Ascending aorta (tissue), 2 donors: ENCODE measurements around the gene CLDN20. TPM values are rescaled to one million over a fixed set of nuclear protein-coding genes. Genes with fewer than 3 reads are reported as not detected.
A peak's percentile ranks its signal among the peaks of the same experiment; 100 is the strongest.

Source experiments
- DNase-seq, 2 donors: peaks; one replicate each; pipeline ENCODE4 v3.0.0-alpha.2; 2019; ENCODE audit warnings: low spot score in 2 of 2
- H3K27ac ChIP-seq, 2 donors: fragments of 200-600 bp; sonication (generic); one replicate each; pipeline ENCODE4 v1.5.1; 2016 to 2017; ENCODE audit warnings: mild to moderate bottlenecking in 1 of 2
- H3K27me3 ChIP-seq: fragments of 200-600 bp; sonication (generic); one replicate; pipeline ENCODE4 v1.5.1; 2017
- H3K36me3 ChIP-seq, 2 donors: fragments of 200-600 bp; sonication (generic); one replicate each; pipeline ENCODE4 v1.5.1; 2016
- H3K4me1 ChIP-seq, 2 donors: fragments of 200-600 bp; sonication (generic); one replicate each; pipeline ENCODE4 v1.5.1; 2016 to 2017; ENCODE audit warnings: mild to moderate bottlenecking in 1 of 2
- H3K4me3 ChIP-seq, 2 donors: fragments of 200-600 bp; sonication (generic); one replicate each; pipeline ENCODE4 v1.5.1; 2016 to 2017; ENCODE audit warnings: mild to moderate bottlenecking in 1 of 2
- H3K9me3 ChIP-seq, 2 donors: fragments of 200-600 bp; sonication (generic); one replicate each; pipeline ENCODE4 v1.5.1; 2016
- intact Hi-C: fragments of 100-400 bp; cut with DNase I; formaldehyde crosslinking; loops from one replicate; pipeline ENCODE4 v1.15.1; 2023
- total RNA-seq: library from RNA; depleted of rRNA; stranded (reverse); fragments of >200 nt; gene quantifications from one replicate; pipeline ENCODE4 v1.1.0, GENCODE V29; 2016
- TF ChIP-seq, protein P1 (sequence below), 3 experiments: fragments of 200-600 bp in 2 of 3; fragments of 450-650 bp in 1 of 3; sonication (generic) in 2 of 3; IDR thresholded peaks; one replicate each; pipeline ENCODE4 v1.5.1; 2016 to 2019; ENCODE audit warnings: antibody characterized with exemption in 3 of 3, mild to moderate bottlenecking in 1 of 3, moderate library complexity in 1 of 3

CLDN20 gene
- total RNA-seq, 1 donor from 2014 or later = not detected

DNA sequence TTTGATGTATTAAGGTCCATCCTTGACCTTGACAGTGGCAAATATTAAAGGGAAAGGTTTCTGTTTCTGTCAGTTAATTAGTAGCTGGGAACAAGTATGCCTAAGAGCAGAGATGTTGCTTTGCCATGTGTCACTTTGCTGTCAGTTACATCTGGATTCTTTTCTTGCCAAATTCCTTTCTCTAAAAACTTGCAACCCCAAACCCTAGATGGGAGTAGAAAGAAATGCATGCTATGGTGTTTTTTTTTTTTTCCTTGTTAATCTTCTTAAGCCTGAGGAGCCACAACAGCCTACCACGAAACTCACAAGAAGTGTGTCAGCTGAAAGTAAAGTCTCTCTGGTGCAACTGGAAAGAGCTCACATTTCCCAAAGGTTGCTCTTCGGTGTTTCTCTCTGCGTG lies 18.0 kb upstream of the CLDN20 start:
- H3K4me3 ChIP-seq = no peak overlapping the region
- no peak overlapping the region for H3K27ac ChIP-seq
- H3K36me3 ChIP-seq = no peaks in the 10 kb centered on the region
- H3K27me3 ChIP-seq = no peaks in the 10 kb centered on the region
- no peaks in the 10 kb centered on the region for H3K9me3 ChIP-seq
- no peak for DNase-seq
- TF ChIP-seq, protein P1, sequence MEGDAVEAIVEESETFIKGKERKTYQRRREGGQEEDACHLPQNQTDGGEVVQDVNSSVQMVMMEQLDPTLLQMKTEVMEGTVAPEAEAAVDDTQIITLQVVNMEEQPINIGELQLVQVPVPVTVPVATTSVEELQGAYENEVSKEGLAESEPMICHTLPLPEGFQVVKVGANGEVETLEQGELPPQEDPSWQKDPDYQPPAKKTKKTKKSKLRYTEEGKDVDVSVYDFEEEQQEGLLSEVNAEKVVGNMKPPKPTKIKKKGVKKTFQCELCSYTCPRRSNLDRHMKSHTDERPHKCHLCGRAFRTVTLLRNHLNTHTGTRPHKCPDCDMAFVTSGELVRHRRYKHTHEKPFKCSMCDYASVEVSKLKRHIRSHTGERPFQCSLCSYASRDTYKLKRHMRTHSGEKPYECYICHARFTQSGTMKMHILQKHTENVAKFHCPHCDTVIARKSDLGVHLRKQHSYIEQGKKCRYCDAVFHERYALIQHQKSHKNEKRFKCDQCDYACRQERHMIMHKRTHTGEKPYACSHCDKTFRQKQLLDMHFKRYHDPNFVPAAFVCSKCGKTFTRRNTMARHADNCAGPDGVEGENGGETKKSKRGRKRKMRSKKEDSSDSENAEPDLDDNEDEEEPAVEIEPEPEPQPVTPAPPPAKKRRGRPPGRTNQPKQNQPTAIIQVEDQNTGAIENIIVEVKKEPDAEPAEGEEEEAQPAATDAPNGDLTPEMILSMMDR (IDR thresholded peaks at IDR 0.05) = no peak
- intact Hi-C loops = loop anchor here (10.0 kb wide), 1 partner anchor 381 kb away; no protein-coding TSS in a partner anchor
- peaks cover 0 to 20% of the 10 kb centered on the region in 2 donors for H3K4me1 ChIP-seq

DNA sequence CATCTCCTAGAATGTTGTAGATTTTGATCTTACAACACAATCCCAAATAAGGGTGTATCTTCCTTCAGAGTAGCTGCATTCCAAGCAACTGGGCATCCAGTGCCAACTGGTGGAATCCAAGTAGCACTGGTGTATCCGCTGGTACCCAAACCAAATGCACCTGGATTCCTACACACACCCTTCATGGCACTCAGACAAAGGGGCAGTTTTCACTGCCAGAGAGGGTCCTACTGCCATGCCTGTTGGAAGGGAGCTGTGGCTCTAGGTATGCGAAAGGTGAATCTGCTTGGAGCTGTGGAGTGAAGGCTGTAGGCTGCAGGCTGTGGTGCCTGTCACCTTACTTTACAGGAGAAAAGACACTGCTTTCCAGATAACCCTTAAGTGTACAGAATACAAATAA lies 17.0 kb upstream of the CLDN20 start:
- Histone ChIP-seq H3K27me3 (no peaks in the 10 kb centered on the region), H3K4me1 (peaks cover 0 to 20% of the 10 kb centered on the region in 2 donors), H3K4me3 (no peak overlapping the region), H3K9me3 (no peaks in the 10 kb centered on the region), H3K36me3 (peaks cover 0 to 3% of the 10 kb centered on the region in 2 donors), H3K27ac (peak overlapping the region in 1 of 2 donors; percentile 76)
- TF ChIP-seq, protein P1 (IDR thresholded peaks at IDR 0.05) = no peak
- DNase-seq = no peak
- intact Hi-C loops = loop anchor here (1.0 to 10.0 kb wide), 2 partner anchors 319 to 382 kb away; no protein-coding TSS in a partner anchor

DNA sequence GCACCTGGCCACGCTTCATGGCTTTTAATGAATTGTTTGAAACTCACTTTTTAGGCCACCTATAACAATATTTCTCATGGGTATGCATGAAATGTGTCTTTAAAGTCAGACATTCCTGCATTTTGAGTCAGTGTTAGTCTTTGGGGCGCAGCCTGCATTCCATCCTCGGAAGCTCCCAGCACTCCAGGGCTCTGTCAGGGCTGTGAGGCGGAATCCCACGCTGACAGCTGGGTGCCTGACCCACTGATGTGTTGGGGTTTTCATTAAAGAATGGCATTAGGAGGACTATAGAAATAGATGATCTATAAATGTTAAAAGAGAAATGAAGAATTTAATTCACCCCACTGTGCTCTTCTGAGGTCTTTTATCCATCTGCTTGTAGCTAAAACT lies 16.2 kb upstream of the CLDN20 start:
- Histone ChIP-seq H3K9me3 (no peaks in the 10 kb centered on the region), H3K27me3 (no peaks in the 10 kb centered on the region), H3K4me3 (peak overlapping the region in 1 of 2 donors; percentile 30), H3K36me3 (peaks cover 1 to 10% of the 10 kb centered on the region in 2 donors), H3K4me1 (peaks cover 0 to 20% of the 10 kb centered on the region in 2 donors), H3K27ac (peak overlapping the region; percentile 43 to 76)
- intact Hi-C loops = loop anchor here (1.0 to 10.0 kb wide), 3 partner anchors 70 to 383 kb away; no protein-coding TSS in a partner anchor
- DNase-seq = peak in 1 of 2 donors; percentile 68
- TF ChIP-seq, protein P1 (IDR thresholded peaks at IDR 0.05) = no peak

DNA sequence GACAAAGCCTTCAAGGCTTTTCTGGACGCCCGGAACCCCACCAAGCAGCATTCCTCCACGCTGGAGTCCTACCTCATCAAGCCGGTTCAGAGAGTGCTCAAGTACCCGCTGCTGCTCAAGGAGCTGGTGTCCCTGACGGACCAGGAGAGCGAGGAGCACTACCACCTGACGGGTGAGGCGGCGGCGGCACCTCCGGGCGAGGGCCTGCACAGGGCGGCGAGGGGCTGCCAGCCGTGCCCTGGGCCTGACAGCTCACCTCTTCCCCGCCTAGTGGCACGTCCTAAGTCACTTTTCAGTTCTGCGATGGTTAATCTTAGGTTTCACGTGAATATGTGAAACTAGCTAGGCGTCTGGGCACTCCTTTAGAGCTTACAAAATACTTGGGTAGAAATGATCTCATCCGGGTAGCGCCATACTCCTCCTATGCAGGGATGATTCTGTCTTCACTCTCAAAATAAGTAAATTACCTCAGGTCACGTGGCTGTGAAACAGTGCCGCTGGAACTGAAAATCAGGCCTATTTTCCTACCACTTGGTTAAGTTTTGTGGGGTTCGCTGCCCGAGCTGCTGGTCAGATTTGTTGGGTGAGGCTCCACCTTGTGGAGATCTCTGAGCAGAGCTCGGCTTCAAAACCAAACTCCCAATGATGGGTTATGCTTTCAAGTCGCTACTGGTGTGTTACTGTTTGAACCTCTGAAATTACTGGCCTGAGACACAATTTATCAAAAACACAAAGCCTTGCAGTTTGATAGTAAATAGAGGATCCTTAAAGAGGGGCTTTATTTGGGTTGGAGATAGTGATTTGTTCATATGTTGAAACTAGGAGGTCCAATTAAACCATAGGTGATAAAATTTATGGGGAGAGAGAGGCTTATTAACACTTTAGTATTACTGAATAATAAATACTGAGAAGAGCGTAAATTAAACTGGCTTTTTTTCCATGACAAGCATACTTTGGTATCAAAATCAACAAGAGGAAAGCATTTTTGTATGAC lies 15.5 kb upstream of the CLDN20 start:
- Histone ChIP-seq H3K4me3 (peak overlapping the region; percentile 27 to 30), H3K36me3 (peaks cover 4 to 11% of the 10 kb centered on the region in 2 donors), H3K4me1 (peaks cover 0 to 20% of the 10 kb centered on the region in 2 donors), H3K27ac (peak overlapping the region; percentile 43 to 76), H3K27me3 (no peaks in the 10 kb centered on the region), H3K9me3 (no peaks in the 10 kb centered on the region)
- TF ChIP-seq, protein P1 (IDR thresholded peaks at IDR 0.05) = peak; percentile 62 to 85 (median 67)
- intact Hi-C loops = loop anchor here (1.0 to 10.0 kb wide), 2 partner anchors 71 to 384 kb away; no protein-coding TSS in a partner anchor
- peak in 1 of 2 donors; percentile 79 for DNase-seq

DNA sequence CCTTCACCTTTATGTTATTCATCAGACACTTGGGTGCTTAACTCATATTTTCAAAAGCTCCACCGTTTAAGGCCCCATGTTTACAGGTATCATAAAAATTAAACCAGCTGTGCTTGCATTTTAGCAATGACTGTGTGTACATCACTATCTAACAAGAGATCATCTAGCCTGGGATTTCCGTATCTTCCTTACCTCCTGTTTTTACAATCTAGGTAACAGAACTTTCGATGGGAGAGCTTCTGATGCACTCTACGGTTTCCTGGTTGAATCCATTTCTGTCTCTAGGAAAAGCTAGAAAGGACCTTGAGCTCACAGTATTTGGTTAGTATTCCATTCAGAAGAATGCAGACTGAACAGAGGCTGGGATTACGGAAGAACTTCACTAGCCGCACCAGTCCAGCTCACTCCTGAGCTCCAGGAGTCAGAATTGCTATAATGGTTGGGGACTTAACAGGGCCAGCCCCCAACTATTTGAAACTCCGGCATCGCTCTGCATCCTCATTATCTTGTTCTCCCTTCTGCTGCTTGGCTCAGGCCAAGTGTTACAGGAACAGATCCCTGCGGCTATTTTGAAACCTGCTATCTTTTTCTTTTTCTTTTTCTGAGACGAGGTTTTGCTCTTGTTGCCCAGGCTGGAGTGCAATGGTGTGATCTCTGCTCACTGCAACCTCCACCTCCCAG lies 13.0 kb upstream of the CLDN20 start:
- H3K4me3 ChIP-seq = no peak overlapping the region

More for the DNA sequence above, 13.0 kb upstream of the CLDN20 start:
- intact Hi-C loops = no loop called here
- Histone ChIP-seq H3K27ac (no peak overlapping the region), H3K36me3 (peaks cover 4 to 21% of the 10 kb centered on the region in 2 donors), H3K9me3 (no peaks in the 10 kb centered on the region), H3K4me1 (peaks cover 0 to 20% of the 10 kb centered on the region in 2 donors), H3K27me3 (no peaks in the 10 kb centered on the region)
- TF ChIP-seq, protein P1 (IDR thresholded peaks at IDR 0.05) = no peak
- DNase-seq = no peak
